NCI-H128 (cell line): ENCODE measurements around the gene ADGB.
A peak's percentile ranks its signal among the peaks of the same experiment; 100 is the strongest.
"Not testable (repeated sequence)": the region's sequence is repeated elsewhere in the genome, so short reads cannot be mapped to it uniquely, and the experiment has no call there.

Experiments
- DNase-seq: peaks from one replicate; lab custom pipeline; 2025; ENCODE audit not compliant: unreplicated experiment; lab: John Stamatoyannopoulos, UW

The ADGB gene

GRCh38 chr6:146753306-146753705, 154.5 kb downstream of the ADGB start:
- no peak for DNase-seq

GRCh38 chr6:146767632-146768031, 168.9 kb downstream of the ADGB start:
- DNase-seq = no peak

- DNase-seq = no peak
Observed at GRCh38 chr6:146768722-146769121, 169.9 kb downstream of the ADGB start.

GRCh38 chr6:146770275-146770964, 171.6 kb downstream of the ADGB start:
- no peak for DNase-seq

- DNase-seq = no peak
Observed at GRCh38 chr6:146770965-146771735, 172.4 kb downstream of the ADGB start.

GRCh38 chr6:146775220-146775619, 176.4 kb downstream of the ADGB start:
- DNase-seq = no peak

- no peak for DNase-seq
Observed at GRCh38 chr6:146781836-146782235, 183.1 kb downstream of the ADGB start.

GRCh38 chr6:146785001-146785585, 186.3 kb downstream of the ADGB start:
- DNase-seq = peak; percentile 24

- DNase-seq = no peak
Observed at GRCh38 chr6:146787876-146788508, 189.2 kb downstream of the ADGB start.

- DNase-seq = no peak
Observed at GRCh38 chr6:146790561-146791091, 191.9 kb downstream of the ADGB start.

GRCh38 chr6:146791930-146792329, 193.2 kb downstream of the ADGB start:
- DNase-seq = no peak

GRCh38 chr6:146793218-146793617, 194.4 kb downstream of the ADGB start:
- DNase-seq = not testable (repeated sequence)

- DNase-seq = no peak
Observed at GRCh38 chr6:146795479-146796133, 196.8 kb downstream of the ADGB start.

GRCh38 chr6:146803167-146803566, 204.4 kb downstream of the ADGB start:
- not testable (repeated sequence) for DNase-seq

GRCh38 chr6:146803601-146804000, 204.8 kb downstream of the ADGB start:
- DNase-seq = no peak

- no peak for DNase-seq
Observed at GRCh38 chr6:146805546-146806325, 207.0 kb downstream of the ADGB start.

- not testable (repeated sequence) for DNase-seq
Observed at GRCh38 chr6:146809014-146809413, 210.2 kb downstream of the ADGB start.

- DNase-seq = not testable (repeated sequence)
Observed at GRCh38 chr6:146812811-146813321, 214.1 kb downstream of the ADGB start.

- DNase-seq = no peak
Observed at GRCh38 chr6:146813554-146813953, 214.8 kb downstream of the ADGB start.
